Endothelial cell of umbilical vein (primary cell): Measurements from ENCODE around the gene TMPRSS15. TPM values are rescaled to one million over a fixed set of nuclear protein-coding genes. Genes with fewer than 3 reads are reported as not detected.
"Not testable (repeated sequence)": the region's sequence is repeated elsewhere in the genome, so short reads cannot be mapped to it uniquely, and the experiment has no call there.

Experiments used
- BruUV-seq: library from RNA; stranded (reverse); fragments of 400-500 nt; replicated peaks from 2 replicates; lab custom pipeline; 2021; lab: Mats Ljungman, UMichigan
- CTCF ChIA-PET: fragments of 300-600, 350-600 bp; sonication (Branson Sonifier 250); formaldehyde crosslinking; loops from one replicate; lab custom pipeline; 2021; ENCODE audit warnings: antibody characterized with exemption, inconsistent platforms; lab: Charles Lee
- POLR2A ChIA-PET: fragments of 300-600, 350-600 bp; sonication (Branson Sonifier 250); formaldehyde crosslinking; loops from one replicate; lab custom pipeline; 2021; ENCODE audit warnings: antibody characterized with exemption, inconsistent platforms; lab: Charles Lee
- DNase-seq: peaks from one replicate; pipeline ENCODE4 v3.0.0-alpha.2; 2011; ENCODE audit warnings: low read depth, low spot score
- FAIRE-seq: peaks from 2 replicates; lab custom pipeline; 2011; peaks lifted over from hg19 to GRCh38; lab: Jason Lieb, UNC
- H2AFZ ChIP-seq: 2 replicates; pipeline ENCODE4 v1.6.0; 2012; ENCODE audit warnings: low read depth, low read length, control low read depth, inconsistent platforms
- H3K27ac ChIP-seq: 2 replicates; pipeline ENCODE4 v1.5.1; 2011; ENCODE audit warnings: low read depth, mild to moderate bottlenecking, control low read depth, low read length, moderate library complexity; ENCODE audit not compliant: insufficient read depth
- H3K27me3 ChIP-seq, 2 experiments: 2 replicates each; pipeline versions ENCODE4 v1.6.0 to v1.6.1; 2011; ENCODE audit warnings: low read length in 2 of 2, mixed read lengths in 1 of 2; ENCODE audit not compliant: control insufficient read depth in 2 of 2, insufficient read depth in 2 of 2
- H3K36me3 ChIP-seq, 2 experiments: 2 replicates in 1 of 2; 3 replicates in 1 of 2; pipeline ENCODE4 v1.5.1; 2011; ENCODE audit warnings: low read length in 2 of 2, mild to moderate bottlenecking in 1 of 2, moderate library complexity in 1 of 2; ENCODE audit not compliant: control insufficient read depth in 2 of 2, insufficient read depth in 2 of 2; ENCODE audit errors: extremely low read depth in 1 of 2
- H3K4me1 ChIP-seq: 3 replicates; pipeline ENCODE4 v1.5.1; 2011; ENCODE audit warnings: mild to moderate bottlenecking, low read length; ENCODE audit not compliant: control insufficient read depth, insufficient read depth; ENCODE audit errors: extremely low read depth
- H3K4me2 ChIP-seq: 2 replicates; pipeline ENCODE4 v1.6.1; 2011; ENCODE audit warnings: low read length, control low read depth, mixed read lengths; ENCODE audit not compliant: insufficient read depth
- H3K4me3 ChIP-seq, 3 experiments: fragments of 200-600 bp in 1 of 3; sonication (generic), shearing (Covaris generic) in 1 of 3; replicated peaks in 1 of 3; 2 replicates each; pipeline ENCODE4 v1.5.1; 2011 to 2016; ENCODE audit warnings: control low read depth in 3 of 3, low read length in 3 of 3, mild to moderate bottlenecking in 2 of 3, inconsistent platforms in 1 of 3, low read depth in 1 of 3, moderate library complexity in 1 of 3; ENCODE audit not compliant: insufficient read depth in 1 of 3
- H3K79me2 ChIP-seq: 2 replicates; pipeline ENCODE4 v1.6.0; 2012; ENCODE audit warnings: low read length, inconsistent platforms; ENCODE audit not compliant: control insufficient read depth, insufficient read depth
- H3K9ac ChIP-seq: replicated peaks from 2 replicates; pipeline ENCODE3; 2011; ENCODE audit warnings: low read length, control low read depth; ENCODE audit not compliant: insufficient read depth; ENCODE audit errors: extremely low read depth
- H3K9me1 ChIP-seq: replicated peaks from 3 replicates; pipeline ENCODE4 v1.6.0; 2011; ENCODE audit warnings: mild to moderate bottlenecking, low read length; ENCODE audit not compliant: control insufficient read depth, insufficient read depth; ENCODE audit errors: extremely low read depth
- H3K9me3 ChIP-seq: replicated peaks from 2 replicates; pipeline ENCODE4 v1.5.1; 2012; ENCODE audit warnings: low read length, inconsistent platforms; ENCODE audit not compliant: control insufficient read depth, insufficient read depth
- H4K20me1 ChIP-seq: replicated peaks from 2 replicates; pipeline ENCODE3; 2011; ENCODE audit warnings: mild to moderate bottlenecking, low read length; ENCODE audit not compliant: control insufficient read depth, insufficient read depth; ENCODE audit errors: extremely low read depth
- CTCF ChIP-seq, 2 donors: IDR thresholded peaks; 1 replicate in 1 of 2; 2 replicates in 1 of 2; pipeline ENCODE4 v1.5.1; 2011; ENCODE audit warnings: low read length in 2 of 2, mild to moderate bottlenecking in 2 of 2, moderate library complexity in 2 of 2, control low read depth in 1 of 2, inconsistent platforms in 1 of 2, low read depth in 1 of 2; ENCODE audit not compliant: insufficient read depth in 1 of 2; ENCODE audit errors: extremely low read depth in 1 of 2
- MYC ChIP-seq: IDR thresholded peaks from one replicate; pipeline ENCODE4 v1.6.1; 2011; ENCODE audit warnings: mild to moderate bottlenecking, low read depth, low read length
- dilution Hi-C: fragments of 300-500 bp; cut with MboI; formaldehyde crosslinking; loops from one replicate; pipeline ENCODE4 v1.15.0; 2019; ENCODE audit warnings: low sequenced_read_pairs; ENCODE audit not compliant: extremely low pct_ligation_motif_present
- intact Hi-C: fragments of 100-400 bp; cut with micrococcal nuclease; formaldehyde crosslinking; loops from one replicate; pipeline ENCODE4 v1.10.0; 2022
- polyA plus RNA-seq, 4 experiments: library from polyadenylated mRNA; depleted of rRNA in 3 of 4; stranded (reverse) in 3 of 4; unstranded in 1 of 4; fragments of >200 nt; gene quantifications; 2 replicates each; pipeline versions ENCODE4 v1.2.1 to v1.2.3, GENCODE V29; 2011 to 2012; ENCODE audit warnings: missing spikeins in 1 of 4
- total RNA-seq: library from RNA; stranded (reverse); gene quantifications from 2 replicates; pipeline ENCODE4 v1.2.3, GENCODE V29; 2021

Gene TMPRSS15
- total and polyA plus RNA-seq, 2 donors (not counting 3 experiments of a cell fraction or from before 2014, with no cell fraction given) = not detected

GRCh38 chr21:18384771-18385170 lies 18.8 kb downstream of the TMPRSS15 start:
- POLR2A ChIA-PET = no interaction called here
- CTCF ChIA-PET = interaction anchor here (0.8 to 1.0 kb wide), 2 partner anchors 12 to 108 kb away, joined by 3 to 6 read pairs; no protein-coding TSS in a partner anchor
- dilution Hi-C loops = no loop called here
- peak; percentile 17 to 28 for TF ChIP-seq CTCF (IDR thresholded peaks at IDR 0.05; ENCODE audit: extremely low read depth in 1 of 2, insufficient read depth in 1 of 2, low read depth in 1 of 2, low read length in 2 of 2)
- no peak for TF ChIP-seq MYC
- Histone ChIP-seq H3K9ac (no peak overlapping the region), H4K20me1 (no peaks in the 10 kb centered on the region), H3K9me3 (no peaks in the 10 kb centered on the region), H2AFZ (no peak overlapping the region), H3K36me3 (no peaks in the 10 kb centered on the region), H3K9me1 (no peaks in the 10 kb centered on the region), H3K4me2 (no peak overlapping the region), H3K27me3 (no peaks in the 10 kb centered on the region), H3K27ac (no peak overlapping the region), H3K4me3 (no peak overlapping the region), H3K79me2 (no peaks in the 10 kb centered on the region), H3K4me1 (no peaks in the 10 kb centered on the region)
- DNase-seq (peak; percentile 1), FAIRE-seq (no peak)
- intact Hi-C loops = loop anchor here (5.0 kb wide), 1 partner anchor 113 kb away; no protein-coding TSS in a partner anchor
- no TSS peak for BruUV-seq

GRCh38 chr21:18382934-18383619 lies 20.5 kb downstream of the TMPRSS15 start:
- H3K36me3 ChIP-seq, POLR2A ChIA-PET, H3K27me3 ChIP-seq, FAIRE-seq, H4K20me1 ChIP-seq, H3K4me1 ChIP-seq, DNase-seq, BruUV-seq, CTCF ChIA-PET, H3K9me3 ChIP-seq, H3K79me2 ChIP-seq, dilution Hi-C loops, intact Hi-C loops, H3K9ac ChIP-seq, H3K4me3 ChIP-seq, H2AFZ ChIP-seq, H3K9me1 ChIP-seq, H3K4me2 ChIP-seq, H3K27ac ChIP-seq: not testable (repeated sequence)
